K562 (cell line): ENCODE results near the gene STOML3. TPM values are rescaled to one million over a fixed set of nuclear protein-coding genes. Genes with fewer than 3 reads are reported as not detected.

Source experiments
- C11orf30 ChIP-seq: fragments of 450-650 bp; IDR thresholded peaks from 2 replicates; pipeline ENCODE4 v1.6.1; 2016; ENCODE audit warnings: low read depth, mild to moderate bottlenecking
- CEBPG ChIP-seq, 3 experiments: fragments of 200-800 bp in 1 of 3; sonication (Bioruptor generic) in 1 of 3; sonication (generic) in 1 of 3; formaldehyde crosslinking in 1 of 3; IDR thresholded peaks in 2 of 3; conservative IDR thresholded peaks in 1 of 3; 2 replicates each; pipeline versions ENCODE4 v1.6.1 to v1.8.0; 2016 to 2022; ENCODE audit warnings: missing compliant biosample characterization in 2 of 3, missing genetic modification characterization in 2 of 3, mild to moderate bottlenecking in 1 of 3, missing genetic modification reagents in 1 of 3
- GABPB1 ChIP-seq: sonication (generic); formaldehyde crosslinking; IDR thresholded peaks from 2 replicates; pipeline ENCODE4 v1.8.0; 2022; ENCODE audit warnings: mild to moderate bottlenecking, missing genetic modification reagents
- MECOM ChIP-seq: fragments of 250-450 bp; sonication (Bioruptor Pico); IDR thresholded peaks from 2 replicates; pipeline ENCODE4 v1.8.0; 2022; ENCODE audit warnings: inconsistent platforms
- SMARCA4 ChIP-seq: fragments of 450-650 bp; IDR thresholded peaks from 2 replicates; pipeline ENCODE4 v1.6.1; 2016
- SP2 ChIP-seq: IDR thresholded peaks from 2 replicates; pipeline ENCODE4 v1.6.1; 2011; ENCODE audit warnings: mild to moderate bottlenecking, low read depth, low read length, moderate library complexity; ENCODE audit not compliant: poor library complexity, severe bottlenecking; ENCODE audit errors: extremely low read depth
- polyA plus RNA-seq, 8 experiments: library from polyadenylated mRNA; depleted of rRNA in 4 of 8; stranded (reverse) in 5 of 8; unstranded in 3 of 8; fragments of >200 nt; fragmentation: Nextera tagmentation in 2 of 8; fragmentation: Illumina TruSeq in 1 of 8; extraction: Ambion mirVana in 2 of 8; extraction: Trizol in 1 of 8; gene quantifications; 2 replicates each; pipeline versions ENCODE4 v1.2.1 to v1.2.3, GENCODE V29; 2011 to 2014; ENCODE audit warnings: inconsistent platforms in 1 of 8, missing spikeins in 1 of 8
- total RNA-seq, 7 experiments: library from RNA; depleted of rRNA in 6 of 7; stranded (reverse); fragments of >200 nt in 6 of 7; fragmentation: Illumina TruSeq in 2 of 7; extraction: Trizol in 2 of 7; gene quantifications; 2 replicates each; pipeline versions ENCODE4 v1.2.1 to v1.2.3, GENCODE V29; 2011 to 2021; ENCODE audit warnings: low replicate concordance in 1 of 7
- TF ChIP-seq, protein P1 (sequence below): sonication (generic); formaldehyde crosslinking; IDR thresholded peaks from 2 replicates; pipeline ENCODE4 v1.8.0; 2023; ENCODE audit warnings: missing genetic modification reagents, mild to moderate bottlenecking, borderline replicate concordance
- TF ChIP-seq, protein P2 (sequence below), 3 experiments: fragments of 200-800 bp in 1 of 3; fragments of 250-450 bp in 1 of 3; fragments of 450-650 bp in 1 of 3; sonication (Bioruptor Pico) in 1 of 3; sonication (Bioruptor generic) in 1 of 3; formaldehyde crosslinking in 1 of 3; IDR thresholded peaks; 2 replicates each; pipeline versions ENCODE4 v1.6.1 to v1.8.0; 2016 to 2022; ENCODE audit warnings: mild to moderate bottlenecking in 2 of 3, missing genetic modification characterization in 2 of 3, missing compliant biosample characterization in 1 of 3, moderate library complexity in 1 of 3
- TF ChIP-seq, protein P3 (sequence below), 3 experiments: fragments of 200-800 bp in 1 of 3; sonication (Bioruptor generic) in 1 of 3; sonication (generic) in 1 of 3; formaldehyde crosslinking in 1 of 3; IDR thresholded peaks; 2 replicates each; pipeline versions ENCODE4 v1.6.1 to v1.8.0; 2016 to 2022; ENCODE audit warnings: mild to moderate bottlenecking in 2 of 3, missing compliant biosample characterization in 2 of 3, missing genetic modification characterization in 2 of 3, missing genetic modification reagents in 1 of 3
- TF ChIP-seq, protein P4 (sequence below): IDR thresholded peaks from 2 replicates; pipeline ENCODE4 v1.6.1; 2011; ENCODE audit warnings: borderline replicate concordance, low read depth, mild to moderate bottlenecking, moderate library complexity, low read length; ENCODE audit not compliant: insufficient read depth, poor library complexity, severe bottlenecking
- TF ChIP-seq, protein P5 (sequence below), 2 experiments: fragments of 450-650 bp; conservative IDR thresholded peaks; 2 replicates each; pipeline ENCODE4 v1.6.1; 2017; ENCODE audit warnings: mild to moderate bottlenecking in 2 of 2, moderate library complexity in 2 of 2

STOML3 gene
- total and polyA plus RNA-seq, 9 of the 15 experiments (the other 6 are each of a cell fraction or from before 2014, with no cell fraction given) = 0.04 TPM; not detected in 8

DNA sequence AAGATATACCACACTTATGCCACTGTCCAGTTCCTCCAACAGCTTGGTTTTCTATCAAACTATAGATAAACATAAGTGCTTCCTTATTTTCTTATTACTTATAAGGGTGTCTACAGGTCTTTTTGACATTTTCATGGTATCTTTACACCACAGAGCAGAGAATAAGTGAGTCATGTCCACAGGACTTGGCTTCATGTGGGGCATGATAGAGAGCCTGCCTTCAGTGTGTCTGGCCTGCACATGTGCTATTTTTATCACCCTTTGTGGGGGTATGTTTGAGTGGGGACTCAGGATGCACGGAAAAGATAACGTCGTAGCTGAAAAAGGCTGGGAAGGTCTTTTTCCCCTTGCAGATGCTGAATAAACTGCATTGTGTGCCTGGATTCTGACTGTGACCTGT lies 8.1 kb upstream of the STOML3 start (continued):
- TF ChIP-seq, protein P1, sequence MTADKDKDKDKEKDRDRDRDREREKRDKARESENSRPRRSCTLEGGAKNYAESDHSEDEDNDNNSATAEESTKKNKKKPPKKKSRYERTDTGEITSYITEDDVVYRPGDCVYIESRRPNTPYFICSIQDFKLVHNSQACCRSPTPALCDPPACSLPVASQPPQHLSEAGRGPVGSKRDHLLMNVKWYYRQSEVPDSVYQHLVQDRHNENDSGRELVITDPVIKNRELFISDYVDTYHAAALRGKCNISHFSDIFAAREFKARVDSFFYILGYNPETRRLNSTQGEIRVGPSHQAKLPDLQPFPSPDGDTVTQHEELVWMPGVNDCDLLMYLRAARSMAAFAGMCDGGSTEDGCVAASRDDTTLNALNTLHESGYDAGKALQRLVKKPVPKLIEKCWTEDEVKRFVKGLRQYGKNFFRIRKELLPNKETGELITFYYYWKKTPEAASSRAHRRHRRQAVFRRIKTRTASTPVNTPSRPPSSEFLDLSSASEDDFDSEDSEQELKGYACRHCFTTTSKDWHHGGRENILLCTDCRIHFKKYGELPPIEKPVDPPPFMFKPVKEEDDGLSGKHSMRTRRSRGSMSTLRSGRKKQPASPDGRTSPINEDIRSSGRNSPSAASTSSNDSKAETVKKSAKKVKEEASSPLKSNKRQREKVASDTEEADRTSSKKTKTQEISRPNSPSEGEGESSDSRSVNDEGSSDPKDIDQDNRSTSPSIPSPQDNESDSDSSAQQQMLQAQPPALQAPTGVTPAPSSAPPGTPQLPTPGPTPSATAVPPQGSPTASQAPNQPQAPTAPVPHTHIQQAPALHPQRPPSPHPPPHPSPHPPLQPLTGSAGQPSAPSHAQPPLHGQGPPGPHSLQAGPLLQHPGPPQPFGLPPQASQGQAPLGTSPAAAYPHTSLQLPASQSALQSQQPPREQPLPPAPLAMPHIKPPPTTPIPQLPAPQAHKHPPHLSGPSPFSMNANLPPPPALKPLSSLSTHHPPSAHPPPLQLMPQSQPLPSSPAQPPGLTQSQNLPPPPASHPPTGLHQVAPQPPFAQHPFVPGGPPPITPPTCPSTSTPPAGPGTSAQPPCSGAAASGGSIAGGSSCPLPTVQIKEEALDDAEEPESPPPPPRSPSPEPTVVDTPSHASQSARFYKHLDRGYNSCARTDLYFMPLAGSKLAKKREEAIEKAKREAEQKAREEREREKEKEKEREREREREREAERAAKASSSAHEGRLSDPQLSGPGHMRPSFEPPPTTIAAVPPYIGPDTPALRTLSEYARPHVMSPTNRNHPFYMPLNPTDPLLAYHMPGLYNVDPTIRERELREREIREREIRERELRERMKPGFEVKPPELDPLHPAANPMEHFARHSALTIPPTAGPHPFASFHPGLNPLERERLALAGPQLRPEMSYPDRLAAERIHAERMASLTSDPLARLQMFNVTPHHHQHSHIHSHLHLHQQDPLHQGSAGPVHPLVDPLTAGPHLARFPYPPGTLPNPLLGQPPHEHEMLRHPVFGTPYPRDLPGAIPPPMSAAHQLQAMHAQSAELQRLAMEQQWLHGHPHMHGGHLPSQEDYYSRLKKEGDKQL = no peak
- TF ChIP-seq CEBPG (CRISPR knock-in tag; IDR thresholded peaks at IDR 0.05) (no peak), CEBPG (tag; conservative IDR thresholded peaks at IDR 0.05 in 1 of 2, IDR thresholded peaks at IDR 0.05 in 1 of 2) (no peak), GABPB1 (CRISPR knock-in tag) (no peak), SP2 (no peak), MECOM (CRISPR knock-in tag) (no peak), SMARCA4 (peak; percentile 90), C11orf30 (no peak)
- TF ChIP-seq, protein P2, sequence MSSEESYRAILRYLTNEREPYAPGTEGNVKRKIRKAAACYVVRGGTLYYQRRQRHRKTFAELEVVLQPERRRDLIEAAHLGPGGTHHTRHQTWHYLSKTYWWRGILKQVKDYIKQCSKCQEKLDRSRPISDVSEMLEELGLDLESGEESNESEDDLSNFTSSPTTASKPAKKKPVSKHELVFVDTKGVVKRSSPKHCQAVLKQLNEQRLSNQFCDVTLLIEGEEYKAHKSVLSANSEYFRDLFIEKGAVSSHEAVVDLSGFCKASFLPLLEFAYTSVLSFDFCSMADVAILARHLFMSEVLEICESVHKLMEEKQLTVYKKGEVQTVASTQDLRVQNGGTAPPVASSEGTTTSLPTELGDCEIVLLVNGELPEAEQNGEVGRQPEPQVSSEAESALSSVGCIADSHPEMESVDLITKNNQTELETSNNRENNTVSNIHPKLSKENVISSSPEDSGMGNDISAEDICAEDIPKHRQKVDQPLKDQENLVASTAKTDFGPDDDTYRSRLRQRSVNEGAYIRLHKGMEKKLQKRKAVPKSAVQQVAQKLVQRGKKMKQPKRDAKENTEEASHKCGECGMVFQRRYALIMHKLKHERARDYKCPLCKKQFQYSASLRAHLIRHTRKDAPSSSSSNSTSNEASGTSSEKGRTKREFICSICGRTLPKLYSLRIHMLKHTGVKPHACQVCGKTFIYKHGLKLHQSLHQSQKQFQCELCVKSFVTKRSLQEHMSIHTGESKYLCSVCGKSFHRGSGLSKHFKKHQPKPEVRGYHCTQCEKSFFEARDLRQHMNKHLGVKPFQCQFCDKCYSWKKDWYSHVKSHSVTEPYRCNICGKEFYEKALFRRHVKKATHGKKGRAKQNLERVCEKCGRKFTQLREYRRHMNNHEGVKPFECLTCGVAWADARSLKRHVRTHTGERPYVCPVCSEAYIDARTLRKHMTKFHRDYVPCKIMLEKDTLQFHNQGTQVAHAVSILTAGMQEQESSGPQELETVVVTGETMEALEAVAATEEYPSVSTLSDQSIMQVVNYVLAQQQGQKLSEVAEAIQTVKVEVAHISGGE (CRISPR knock-in tag; IDR thresholded peaks at IDR 0.05) = peak in 1 of 3 experiments; percentile 61; a peak in 1 of 6 replicates
- TF ChIP-seq, protein P3, sequence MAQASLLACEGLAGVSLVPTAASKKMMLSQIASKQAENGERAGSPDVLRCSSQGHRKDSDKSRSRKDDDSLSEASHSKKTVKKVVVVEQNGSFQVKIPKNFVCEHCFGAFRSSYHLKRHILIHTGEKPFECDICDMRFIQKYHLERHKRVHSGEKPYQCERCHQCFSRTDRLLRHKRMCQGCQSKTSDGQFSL (CRISPR knock-in tag; IDR thresholded peaks at IDR 0.05) = no peak
- TF ChIP-seq, protein P3 (tag; IDR thresholded peaks at IDR 0.05) = no peak
- TF ChIP-seq, protein P4, sequence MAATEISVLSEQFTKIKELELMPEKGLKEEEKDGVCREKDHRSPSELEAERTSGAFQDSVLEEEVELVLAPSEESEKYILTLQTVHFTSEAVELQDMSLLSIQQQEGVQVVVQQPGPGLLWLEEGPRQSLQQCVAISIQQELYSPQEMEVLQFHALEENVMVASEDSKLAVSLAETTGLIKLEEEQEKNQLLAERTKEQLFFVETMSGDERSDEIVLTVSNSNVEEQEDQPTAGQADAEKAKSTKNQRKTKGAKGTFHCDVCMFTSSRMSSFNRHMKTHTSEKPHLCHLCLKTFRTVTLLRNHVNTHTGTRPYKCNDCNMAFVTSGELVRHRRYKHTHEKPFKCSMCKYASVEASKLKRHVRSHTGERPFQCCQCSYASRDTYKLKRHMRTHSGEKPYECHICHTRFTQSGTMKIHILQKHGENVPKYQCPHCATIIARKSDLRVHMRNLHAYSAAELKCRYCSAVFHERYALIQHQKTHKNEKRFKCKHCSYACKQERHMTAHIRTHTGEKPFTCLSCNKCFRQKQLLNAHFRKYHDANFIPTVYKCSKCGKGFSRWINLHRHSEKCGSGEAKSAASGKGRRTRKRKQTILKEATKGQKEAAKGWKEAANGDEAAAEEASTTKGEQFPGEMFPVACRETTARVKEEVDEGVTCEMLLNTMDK = no peak
- TF ChIP-seq, protein P5, sequence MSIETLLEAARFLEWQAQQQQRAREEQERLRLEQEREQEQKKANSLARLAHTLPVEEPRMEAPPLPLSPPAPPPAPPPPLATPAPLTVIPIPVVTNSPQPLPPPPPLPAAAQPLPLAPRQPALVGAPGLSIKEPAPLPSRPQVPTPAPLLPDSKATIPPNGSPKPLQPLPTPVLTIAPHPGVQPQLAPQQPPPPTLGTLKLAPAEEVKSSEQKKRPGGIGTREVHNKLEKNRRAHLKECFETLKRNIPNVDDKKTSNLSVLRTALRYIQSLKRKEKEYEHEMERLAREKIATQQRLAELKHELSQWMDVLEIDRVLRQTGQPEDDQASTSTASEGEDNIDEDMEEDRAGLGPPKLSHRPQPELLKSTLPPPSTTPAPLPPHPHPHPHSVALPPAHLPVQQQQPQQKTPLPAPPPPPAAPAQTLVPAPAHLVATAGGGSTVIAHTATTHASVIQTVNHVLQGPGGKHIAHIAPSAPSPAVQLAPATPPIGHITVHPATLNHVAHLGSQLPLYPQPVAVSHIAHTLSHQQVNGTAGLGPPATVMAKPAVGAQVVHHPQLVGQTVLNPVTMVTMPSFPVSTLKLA (conservative IDR thresholded peaks at IDR 0.05) = peak in 1 of 2 experiments; percentile 46; a peak in 2 of 4 replicates
